ENCODE data around the gene PON2.
A peak's percentile ranks its signal among the peaks of the same experiment; 100 is the strongest.
"Not testable (repeated sequence)": the region's sequence is repeated elsewhere in the genome, so short reads cannot be mapped to it uniquely, and the experiment has no call there.

PON2 gene

DNA sequence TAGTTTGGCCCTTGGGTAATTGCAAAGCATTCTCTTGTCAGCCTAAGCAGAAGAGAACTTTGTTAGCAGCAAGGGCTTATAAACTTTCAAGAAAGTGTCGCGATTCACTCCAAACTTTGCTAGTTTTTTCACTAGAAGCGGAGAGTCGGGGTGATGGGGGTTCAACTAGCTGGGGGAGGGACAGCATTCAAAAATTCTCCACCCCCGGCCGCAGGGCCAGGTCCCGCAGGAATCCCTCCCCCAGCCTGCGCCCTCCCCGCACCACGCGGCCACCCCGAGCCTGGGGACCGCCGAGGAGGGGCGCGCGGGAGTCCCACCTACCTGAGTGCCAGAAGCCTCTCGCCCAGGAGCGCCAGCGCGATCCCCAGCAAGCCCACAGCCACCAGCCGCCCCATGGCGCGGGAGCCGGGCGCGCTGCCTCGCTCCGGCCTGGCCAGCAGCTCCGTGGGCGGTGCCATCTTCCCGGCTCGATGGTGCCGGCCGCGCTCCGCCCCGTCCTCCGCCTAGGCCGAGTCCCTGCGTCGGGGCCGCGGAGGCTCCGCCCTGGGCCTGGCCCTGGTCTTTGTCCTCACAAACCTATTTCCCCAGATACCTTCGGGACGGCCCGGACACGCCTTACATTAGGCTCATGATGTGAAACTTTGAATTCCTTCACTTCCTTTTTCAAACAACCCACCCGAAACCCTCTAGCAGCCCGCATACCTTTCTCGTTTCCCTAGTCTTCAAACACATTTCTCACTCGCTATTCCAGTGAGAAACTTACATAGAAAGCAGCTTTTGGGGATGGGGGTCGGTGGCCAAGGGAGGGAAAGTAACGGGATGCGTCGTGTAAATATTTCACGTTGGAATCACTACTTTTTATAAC lies at the start of gene PON2:
PON2 (minus strand) TSS at position 472 of the 865 bp plus-strand sequence; CDS start at position 395, 77 bp downstream.
- peak; percentile 45 to 61 for DNase-seq

GRCh38 chr7:95482424-95482823 lies 47.6 kb upstream of the PON2 start:
- DNase-seq = no peak

GRCh38 chr7:95481271-95482165 lies 46.7 kb upstream of the PON2 start:
- DNase-seq = no peak

DNA sequence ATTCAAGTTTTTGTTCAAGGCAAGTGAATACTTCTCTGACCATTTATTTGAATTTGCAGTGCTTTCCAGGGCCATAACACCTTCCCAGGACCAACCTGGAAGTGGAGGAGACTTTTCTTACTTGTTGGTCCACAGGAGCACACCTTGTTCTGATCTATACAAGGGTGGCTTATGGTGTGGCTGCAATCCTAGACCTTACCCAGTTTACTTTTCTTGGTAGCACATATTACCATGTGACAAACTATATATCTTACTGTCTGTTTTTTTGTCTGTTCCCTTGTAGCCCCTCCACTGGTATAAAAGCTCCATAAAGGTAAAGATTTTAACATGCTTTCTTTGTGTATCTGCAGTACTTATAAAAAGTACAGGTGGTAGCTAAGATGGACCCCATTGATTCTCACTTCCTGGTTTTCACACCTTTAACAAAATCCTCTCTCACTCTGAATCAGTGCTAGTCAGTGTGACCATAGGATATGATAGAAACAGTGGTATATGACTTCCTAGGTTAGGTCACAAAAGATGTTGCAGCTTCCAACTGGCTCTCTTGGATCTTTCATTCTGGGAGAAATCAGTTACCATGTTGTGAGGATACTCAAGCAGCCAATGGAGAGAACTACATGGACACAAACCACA lies 45.3 kb upstream of the PON2 start:
- no peak for DNase-seq

- DNase-seq = peak; percentile 40 to 50
Observed at GRCh38 chr7:95478272-95479037, 43.6 kb upstream of the PON2 start.

- peak; percentile 29 to 80 for DNase-seq
Observed at GRCh38 chr7:95476904-95477594, 42.2 kb upstream of the PON2 start.

DNA sequence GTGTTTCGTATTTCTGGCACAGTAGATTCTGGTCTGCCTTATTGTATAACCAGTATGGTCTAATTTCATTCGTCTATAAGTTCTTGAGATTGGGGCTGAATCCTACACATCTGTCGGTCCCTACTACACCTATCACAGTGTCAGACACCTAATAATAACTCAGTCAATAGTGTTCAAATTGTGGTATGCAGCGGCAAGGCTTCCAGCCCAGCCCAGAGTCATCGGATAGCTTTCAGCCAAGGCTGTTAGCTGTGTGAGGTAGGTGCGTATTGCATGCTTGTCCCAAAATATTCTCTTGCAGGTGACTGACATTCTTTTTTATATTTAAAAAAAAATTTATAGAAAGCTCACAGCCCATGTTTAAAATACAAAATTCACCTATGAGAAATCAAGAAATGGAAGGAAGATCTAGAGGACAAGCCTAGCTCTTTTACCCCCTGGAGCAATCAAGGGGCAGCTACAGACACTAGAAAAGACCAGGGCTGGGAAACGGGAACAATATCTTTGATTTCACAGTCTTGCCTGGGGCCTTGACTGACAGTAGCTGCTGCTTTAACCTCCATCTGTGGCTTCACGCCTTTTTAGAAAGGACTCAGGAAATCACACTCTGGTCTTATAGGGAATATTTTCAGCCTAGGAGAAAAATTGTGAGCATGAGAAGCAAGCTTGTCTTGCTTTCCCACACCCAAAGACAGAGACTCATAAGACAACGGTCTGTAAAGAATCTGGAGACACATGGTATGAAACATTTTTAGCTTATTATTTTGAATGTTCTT lies 41.4 kb upstream of the PON2 start:
- DNase-seq = no peak

GRCh38 chr7:95473276-95473985 lies 38.6 kb upstream of the PON2 start:
- no peak for DNase-seq

GRCh38 chr7:95472581-95473161 lies 37.8 kb upstream of the PON2 start:
- DNase-seq = no peak

DNA sequence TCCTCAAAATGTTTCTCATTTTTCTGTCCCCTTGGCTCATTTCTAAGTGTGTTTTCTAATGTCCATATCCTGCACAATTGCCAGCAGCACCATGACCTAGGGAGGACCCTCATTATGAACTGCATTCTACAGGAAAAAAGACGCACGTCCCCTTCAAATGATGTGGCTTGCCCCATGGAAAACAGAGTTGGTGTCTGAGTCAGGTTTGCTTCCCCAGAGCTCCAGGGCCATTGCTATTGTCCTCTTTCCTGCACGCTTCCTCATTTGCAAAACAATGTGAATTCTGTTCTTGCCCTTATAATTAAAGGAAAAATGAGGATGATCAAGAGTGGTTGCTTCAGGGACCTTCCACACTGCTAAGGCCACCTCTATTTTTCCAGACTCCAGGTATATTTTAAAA lies 36.2 kb upstream of the PON2 start:
- DNase-seq = no peak

- no peak for DNase-seq
Observed at GRCh38 chr7:95470452-95470851, 35.6 kb upstream of the PON2 start.

DNA sequence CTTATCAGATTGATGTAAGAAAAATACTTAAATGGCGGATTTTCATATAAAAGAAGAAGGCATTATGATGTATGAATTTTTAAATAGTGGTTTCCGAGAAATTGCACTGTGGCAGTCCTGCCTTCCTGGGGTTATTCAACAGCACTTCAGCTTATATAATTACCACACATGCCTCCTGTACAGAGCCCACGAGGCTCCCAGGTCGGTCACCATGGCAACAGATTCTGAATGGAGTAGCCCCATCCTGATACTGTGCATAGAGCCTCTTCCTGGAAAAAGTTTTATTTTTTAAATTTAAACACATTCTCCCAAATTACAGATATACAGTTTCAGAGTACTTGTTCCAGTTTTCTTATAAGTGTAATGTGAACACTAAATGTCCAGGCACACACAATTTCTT lies 35.0 kb upstream of the PON2 start:
- no peak for DNase-seq

- no peak for DNase-seq
Observed at GRCh38 chr7:95469187-95469586, 34.4 kb upstream of the PON2 start.

DNA sequence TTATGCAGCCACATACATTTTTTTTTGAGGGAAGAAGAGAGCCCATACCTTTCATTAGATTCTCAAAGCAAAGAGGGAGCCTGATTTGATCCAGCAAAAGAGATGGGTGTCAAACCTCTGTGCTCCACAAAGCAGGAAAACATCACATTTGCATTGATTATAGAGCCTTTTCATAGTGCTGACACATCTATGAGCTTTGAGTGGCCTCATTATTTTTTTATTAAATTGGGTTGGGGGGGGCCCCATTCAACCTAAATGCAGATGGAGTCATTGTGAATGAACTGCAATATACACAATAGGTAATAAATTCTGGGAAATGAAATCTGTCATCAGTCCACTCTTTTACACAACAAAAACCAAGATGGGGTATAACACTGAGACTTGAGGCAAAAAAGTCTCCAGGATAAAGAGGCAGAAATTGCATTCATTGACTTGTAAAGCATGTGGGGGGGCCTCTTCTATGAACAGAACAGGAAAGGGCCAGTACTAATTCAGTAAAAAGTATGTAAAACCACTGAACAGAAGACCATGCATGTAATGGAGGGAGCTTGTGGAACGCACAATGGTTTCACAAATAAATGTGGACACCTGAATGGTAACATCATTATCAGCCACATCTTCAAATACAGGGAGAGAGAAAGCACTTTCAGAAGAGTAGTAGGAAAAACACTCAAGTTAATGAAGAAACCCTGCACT lies 33.2 kb upstream of the PON2 start:
- no peak for DNase-seq

GRCh38 chr7:95460653-95461052 lies 25.8 kb upstream of the PON2 start:
- not testable (repeated sequence) for DNase-seq

DNA sequence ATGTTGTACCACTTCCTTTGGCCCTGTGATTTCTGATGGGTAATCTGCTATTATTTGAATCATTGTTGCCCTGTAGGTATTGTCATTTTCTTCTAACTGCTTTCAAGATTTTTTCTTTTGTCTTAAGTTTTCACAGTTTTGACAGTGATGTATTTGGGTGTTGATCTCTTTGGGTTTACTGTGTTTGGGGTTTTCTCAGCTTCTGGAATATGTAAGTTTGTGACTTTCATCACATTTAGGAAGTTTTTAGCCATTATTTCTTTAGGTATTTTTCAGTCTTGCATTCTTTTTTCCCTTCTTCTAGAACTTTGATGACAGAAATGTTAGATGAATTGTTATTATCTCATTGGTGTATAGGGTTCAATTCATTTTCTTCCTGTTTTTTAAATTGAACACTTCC lies 23.1 kb upstream of the PON2 start:
- DNase-seq = no peak

DNA sequence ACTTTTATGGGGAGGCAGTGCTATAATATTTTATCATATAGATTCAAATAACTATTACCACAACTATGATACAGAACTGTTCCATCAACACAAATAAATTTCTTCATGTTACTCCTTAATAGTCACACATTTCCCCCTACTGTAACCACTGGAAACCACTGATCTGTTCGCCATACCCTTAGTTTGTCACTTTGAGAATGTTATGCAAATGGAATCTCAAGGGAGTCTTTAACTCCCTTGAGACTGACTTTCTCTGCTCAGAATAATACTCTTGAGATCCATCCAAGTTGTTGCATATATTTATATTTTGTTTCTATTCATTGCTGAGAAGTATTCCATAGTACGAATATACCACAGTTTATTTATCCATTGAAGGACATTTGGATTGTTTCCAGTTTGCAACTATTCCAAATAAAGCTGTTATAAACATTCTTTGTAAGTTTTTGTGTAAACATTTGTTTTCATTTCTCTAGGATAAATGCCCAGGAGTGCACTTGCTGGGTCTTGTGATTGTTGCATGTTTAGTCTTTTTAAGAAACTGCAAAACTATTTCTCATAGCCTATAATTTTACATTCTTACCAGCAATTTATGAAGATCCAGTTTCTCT lies 19.7 kb upstream of the PON2 start:
- no peak for DNase-seq

DNA sequence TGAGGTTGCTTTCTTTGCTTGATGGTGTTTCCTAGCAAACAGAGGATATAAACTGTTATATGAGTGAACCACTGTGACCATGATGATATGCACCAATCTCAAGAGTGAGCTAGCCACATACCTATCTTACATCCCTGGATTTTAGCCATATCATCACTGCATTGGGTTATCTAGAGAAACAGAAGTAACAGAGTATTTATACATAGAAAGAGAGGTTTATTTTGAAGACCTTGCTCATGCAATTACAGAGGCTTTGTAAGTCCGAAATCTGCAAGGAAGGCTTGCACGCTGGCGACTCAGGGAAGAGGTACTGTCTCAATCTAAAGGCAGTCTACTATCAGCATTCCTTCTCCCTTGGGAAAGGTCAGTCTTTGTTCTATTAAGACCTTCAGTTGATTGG lies 11.8 kb upstream of the PON2 start:
- DNase-seq = no peak

DNA sequence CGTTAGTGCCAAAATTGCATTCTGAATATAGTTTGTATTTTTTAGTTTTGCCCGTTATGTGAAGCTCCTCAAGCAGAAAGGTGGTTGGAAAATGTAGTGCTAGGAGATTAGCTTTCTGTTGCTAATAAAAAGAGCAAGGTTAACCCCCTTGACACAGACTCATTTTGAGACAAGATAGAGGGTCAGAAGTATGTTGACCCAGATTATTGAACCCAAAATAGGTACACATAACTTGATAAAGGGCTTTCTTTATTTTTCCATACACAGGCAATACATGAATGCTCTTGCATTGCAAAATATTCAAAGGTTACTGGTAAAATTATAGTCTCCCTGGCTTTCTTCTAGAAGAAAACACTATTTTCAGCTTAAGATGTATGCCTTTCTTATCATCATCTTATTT lies 10.0 kb upstream of the PON2 start:
- DNase-seq = no peak
